HCT116 (cell line): Measurements from ENCODE around the gene IQGAP2. TPM values are rescaled to one million over a fixed set of nuclear protein-coding genes. Genes with fewer than 3 reads are reported as not detected.

Source experiments
- ATAC-seq: fragments of 200-7000 bp; cut with Tn5 transposase; 2 replicates; pipeline ENCODE4 v1.9.1; 2020; ENCODE audit warnings: mild to moderate bottlenecking, moderate library complexity
- BruUV-seq: library from RNA; stranded (reverse); fragments of 400-500 nt; replicated peaks from 2 replicates; lab custom pipeline; 2021; lab: Mats Ljungman, UMichigan
- CTCF ChIA-PET: fragments of 300-600 bp; sonication (Branson Sonifier 250); formaldehyde crosslinking; loops from one replicate; lab custom pipeline; 2021; ENCODE audit warnings: antibody characterized with exemption; lab: Charles Lee
- POLR2A ChIA-PET: fragments of 300-600, 350-600 bp; sonication (Branson Sonifier 250); formaldehyde crosslinking; loops from one replicate; lab custom pipeline; 2021; ENCODE audit warnings: antibody characterized with exemption; lab: Charles Lee
- RAD21 ChIA-PET, 2 experiments: fragments of 300-600 bp; sonication (Branson Sonifier 250); formaldehyde crosslinking; loops; one replicate each; lab custom pipeline; 2023; ENCODE audit warnings: low total read pairs in 2 of 2; ENCODE audit not compliant: uncharacterized antibody in 2 of 2, unreplicated experiment in 2 of 2, low non-redundant PET in 1 of 2; lab: Charles Lee
- DNase-seq: peaks from one replicate; pipeline ENCODE4 v3.0.0-alpha.2; 2010; ENCODE audit warnings: low read depth, low spot score
- H2AFZ ChIP-seq: fragments of 200-600 bp; shearing (Covaris generic), sonication (generic); 2 replicates; pipeline ENCODE4 v1.6.1; 2017; ENCODE audit warnings: low read depth, mixed run types, mixed read lengths, antibody characterized with exemption, low read length; ENCODE audit not compliant: poor library complexity, severe bottlenecking
- H3K27ac ChIP-seq: 2 replicates; pipeline ENCODE4 v1.5.1; 2012; ENCODE audit warnings: low read depth, low read length
- H3K27me3 ChIP-seq: fragments of 200-600 bp; sonication (generic); 2 replicates; pipeline ENCODE4 v1.6.1; 2016; ENCODE audit warnings: mixed run types, low read length, mixed read lengths; ENCODE audit not compliant: insufficient read depth
- H3K36me3 ChIP-seq, 2 experiments: fragments of 200-500 bp in 1 of 2; fragments of 200-600 bp in 1 of 2; sonication (Bioruptor generic) in 1 of 2; sonication (generic) in 1 of 2; 2 replicates each; pipeline versions ENCODE4 v1.5.1 to v1.6.1; 2014 to 2016; ENCODE audit warnings: low read length in 2 of 2, inconsistent platforms in 1 of 2, mixed read lengths in 1 of 2, mixed run types in 1 of 2; ENCODE audit not compliant: insufficient read depth in 2 of 2, control insufficient read depth in 1 of 2
- H3K4me1 ChIP-seq, 2 experiments: fragments of 200-600 bp in 1 of 2; sonication (generic) in 1 of 2; 2 replicates each; pipeline versions ENCODE4 v1.5.1 to v1.6.1; 2012 to 2017; ENCODE audit warnings: low read length in 2 of 2, inconsistent platforms in 1 of 2, mild to moderate bottlenecking in 1 of 2, mixed read lengths in 1 of 2, mixed run types in 1 of 2, moderate library complexity in 1 of 2; ENCODE audit not compliant: insufficient read depth in 2 of 2, control insufficient read depth in 1 of 2
- H3K4me2 ChIP-seq: fragments of 200-600 bp; sonication (generic); 2 replicates; pipeline ENCODE4 v1.6.1; 2017; ENCODE audit warnings: mixed run types, low read length, mixed read lengths
- H3K4me3 ChIP-seq, 2 experiments: fragments of 200-600 bp in 1 of 2; sonication (generic) in 1 of 2; replicated peaks in 1 of 2; 2 replicates each; pipeline ENCODE4 v1.5.1; 2011 to 2016; ENCODE audit warnings: low read length in 2 of 2, control low read depth in 1 of 2, low read depth in 1 of 2, mild to moderate bottlenecking in 1 of 2, mixed read lengths in 1 of 2, mixed run types in 1 of 2
- H3K79me2 ChIP-seq: fragments of 200-600 bp; sonication (generic); 2 replicates; pipeline ENCODE4 v1.6.1; 2017; ENCODE audit warnings: mild to moderate bottlenecking, mixed run types, low read length, moderate library complexity, mixed read lengths; ENCODE audit not compliant: insufficient read depth
- H3K9ac ChIP-seq: fragments of 200-600 bp; sonication (generic); 2 replicates; pipeline ENCODE4 v1.6.1; 2016; ENCODE audit warnings: low read length, mixed read lengths
- H3K9me2 ChIP-seq: fragments of 200-600 bp; sonication (generic), shearing (Covaris generic); 2 replicates; pipeline ENCODE4 v1.6.1; 2017; ENCODE audit warnings: mixed run types, mild to moderate bottlenecking, moderate library complexity; ENCODE audit not compliant: insufficient read depth
- H3K9me3 ChIP-seq, 2 experiments: fragments of 200-500 bp in 1 of 2; fragments of 200-600 bp in 1 of 2; sonication (Bioruptor generic) in 1 of 2; sonication (generic) in 1 of 2; 2 replicates each; pipeline ENCODE4 v1.6.1; 2014 to 2017; ENCODE audit warnings: low read length in 2 of 2, mixed read lengths in 2 of 2, inconsistent platforms in 1 of 2, low read depth in 1 of 2, mild to moderate bottlenecking in 1 of 2, mixed run types in 1 of 2, moderate library complexity in 1 of 2; ENCODE audit not compliant: control insufficient read depth in 1 of 2, insufficient read depth in 1 of 2
- H4K20me1 ChIP-seq: fragments of 200-600 bp; sonication (generic), shearing (Covaris generic); 2 replicates; pipeline ENCODE4 v1.6.1; 2017; ENCODE audit warnings: mixed run types, mild to moderate bottlenecking, moderate library complexity; ENCODE audit not compliant: insufficient read depth
- ELF1 ChIP-seq: IDR thresholded peaks from 2 replicates; pipeline ENCODE4 v1.6.1; 2012; ENCODE audit warnings: low read depth, borderline replicate concordance
- EZH2 ChIP-seq: fragments of 200-600 bp; sonication (generic); IDR thresholded peaks from 2 replicates; pipeline ENCODE4 v1.6.1; 2017; ENCODE audit warnings: antibody characterized with exemption, mixed run types
- EZH2phosphoT487 ChIP-seq: fragments of 200-600 bp; IDR thresholded peaks from 2 replicates; pipeline ENCODE4 v1.6.1; 2018; ENCODE audit warnings: antibody characterized with exemption, borderline replicate concordance
- FOSL1 ChIP-seq: IDR thresholded peaks from 2 replicates; pipeline ENCODE4 v1.6.1; 2012; ENCODE audit warnings: low read depth
- POLR2A ChIP-seq: IDR thresholded peaks from 2 replicates; pipeline ENCODE4 v1.7.0; 2011; ENCODE audit warnings: borderline replicate concordance; ENCODE audit not compliant: insufficient read depth, insufficient read length; ENCODE audit errors: extremely low read depth
- SRF ChIP-seq: IDR thresholded peaks from 2 replicates; pipeline ENCODE4 v1.6.1; 2012; ENCODE audit warnings: low read depth
- TCF7L2 ChIP-seq: IDR thresholded peaks from 2 replicates; pipeline ENCODE4 v1.7.0; 2011; ENCODE audit warnings: borderline replicate concordance, inconsistent platforms; ENCODE audit not compliant: insufficient read depth, insufficient read length; ENCODE audit errors: extremely low read depth
- YY1 ChIP-seq: IDR thresholded peaks from 2 replicates; pipeline ENCODE4 v1.6.1; 2011; ENCODE audit warnings: low read length, low read depth, moderate library complexity, mild to moderate bottlenecking; ENCODE audit not compliant: insufficient replicate concordance; ENCODE audit errors: extremely low read depth
- ZFX ChIP-seq: fragments of 450-650 bp; IDR thresholded peaks from 2 replicates; pipeline ENCODE4 v1.6.1; 2017
- intact Hi-C: fragments of 100-400 bp; cut with micrococcal nuclease; formaldehyde crosslinking; loops from 2 replicates; pipeline ENCODE4 v1.10.0; 2022
- total RNA-seq: library from RNA; stranded (reverse); gene quantifications from one replicate; pipeline ENCODE4 v1.2.1, GENCODE V29; 2021; ENCODE audit not compliant: unreplicated experiment
- TF ChIP-seq, protein P1 (sequence below): IDR thresholded peaks from 2 replicates; pipeline ENCODE4 v1.6.1; 2012; ENCODE audit warnings: low read depth
- TF ChIP-seq, protein P2 (sequence below), 3 experiments: fragments of 200-600 bp in 1 of 3; sonication (generic) in 1 of 3; IDR thresholded peaks in 2 of 3; conservative IDR thresholded peaks in 1 of 3; 2 replicates each; pipeline ENCODE4 v1.5.1; 2012 to 2017; ENCODE audit warnings: low read depth in 2 of 3, low read length in 2 of 3, antibody characterized with exemption in 1 of 3, borderline replicate concordance in 1 of 3, control low read depth in 1 of 3, mild to moderate bottlenecking in 1 of 3, mixed read lengths in 1 of 3, mixed run types in 1 of 3, moderate library complexity in 1 of 3; ENCODE audit not compliant: insufficient read depth in 1 of 3

The IQGAP2 gene
- total RNA-seq, 1 experiment from 2014 or later: 2.0 TPM

DNA sequence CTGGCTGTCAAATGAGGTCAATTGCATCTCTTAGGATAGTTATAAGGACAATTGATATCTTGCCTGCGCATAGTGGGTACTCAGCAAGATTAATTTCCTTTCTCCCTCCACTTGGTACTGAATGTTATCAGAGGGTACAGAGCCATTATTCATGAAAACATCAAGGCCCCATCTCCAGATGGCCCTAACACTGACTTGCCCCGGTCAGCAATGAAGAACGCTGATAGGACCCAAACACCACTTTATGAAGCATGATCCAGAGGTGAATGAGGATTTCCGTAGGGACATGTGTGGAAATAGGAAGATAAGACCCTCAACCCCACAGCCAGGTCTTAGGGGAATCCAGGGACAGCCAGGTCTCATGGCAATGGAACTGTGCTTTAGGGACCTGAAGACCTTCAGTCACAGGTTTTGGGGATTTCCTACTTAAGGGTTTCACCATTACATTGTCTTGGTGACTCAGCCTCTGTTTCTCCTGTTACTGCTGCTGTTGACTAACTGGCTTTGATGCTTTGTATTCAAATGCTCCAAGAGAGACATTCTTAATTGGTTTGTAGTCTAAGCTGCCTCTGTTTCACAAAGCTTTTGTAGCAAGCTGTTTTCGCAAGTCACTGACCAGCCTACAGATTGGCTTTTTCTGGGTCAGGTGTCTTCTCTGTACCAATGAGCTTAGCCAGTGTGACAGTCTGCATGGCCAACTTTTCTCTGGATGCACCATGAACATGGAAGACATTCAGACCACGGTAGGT is 35.3 kb upstream of the IQGAP2 start:
- ChIA-PET CTCF (no interaction called here), RAD21 (no interaction called here), POLR2A (interaction anchor here (0.7 kb wide), 1 partner anchor 455 kb away, joined by 3 read pairs; no protein-coding TSS in a partner anchor)
- TF ChIP-seq SRF: no peak
- TF ChIP-seq, protein P1, sequence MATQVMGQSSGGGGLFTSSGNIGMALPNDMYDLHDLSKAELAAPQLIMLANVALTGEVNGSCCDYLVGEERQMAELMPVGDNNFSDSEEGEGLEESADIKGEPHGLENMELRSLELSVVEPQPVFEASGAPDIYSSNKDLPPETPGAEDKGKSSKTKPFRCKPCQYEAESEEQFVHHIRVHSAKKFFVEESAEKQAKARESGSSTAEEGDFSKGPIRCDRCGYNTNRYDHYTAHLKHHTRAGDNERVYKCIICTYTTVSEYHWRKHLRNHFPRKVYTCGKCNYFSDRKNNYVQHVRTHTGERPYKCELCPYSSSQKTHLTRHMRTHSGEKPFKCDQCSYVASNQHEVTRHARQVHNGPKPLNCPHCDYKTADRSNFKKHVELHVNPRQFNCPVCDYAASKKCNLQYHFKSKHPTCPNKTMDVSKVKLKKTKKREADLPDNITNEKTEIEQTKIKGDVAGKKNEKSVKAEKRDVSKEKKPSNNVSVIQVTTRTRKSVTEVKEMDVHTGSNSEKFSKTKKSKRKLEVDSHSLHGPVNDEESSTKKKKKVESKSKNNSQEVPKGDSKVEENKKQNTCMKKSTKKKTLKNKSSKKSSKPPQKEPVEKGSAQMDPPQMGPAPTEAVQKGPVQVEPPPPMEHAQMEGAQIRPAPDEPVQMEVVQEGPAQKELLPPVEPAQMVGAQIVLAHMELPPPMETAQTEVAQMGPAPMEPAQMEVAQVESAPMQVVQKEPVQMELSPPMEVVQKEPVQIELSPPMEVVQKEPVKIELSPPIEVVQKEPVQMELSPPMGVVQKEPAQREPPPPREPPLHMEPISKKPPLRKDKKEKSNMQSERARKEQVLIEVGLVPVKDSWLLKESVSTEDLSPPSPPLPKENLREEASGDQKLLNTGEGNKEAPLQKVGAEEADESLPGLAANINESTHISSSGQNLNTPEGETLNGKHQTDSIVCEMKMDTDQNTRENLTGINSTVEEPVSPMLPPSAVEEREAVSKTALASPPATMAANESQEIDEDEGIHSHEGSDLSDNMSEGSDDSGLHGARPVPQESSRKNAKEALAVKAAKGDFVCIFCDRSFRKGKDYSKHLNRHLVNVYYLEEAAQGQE: no peak
- TF ChIP-seq YY1: no peak
- TF ChIP-seq, protein P2, sequence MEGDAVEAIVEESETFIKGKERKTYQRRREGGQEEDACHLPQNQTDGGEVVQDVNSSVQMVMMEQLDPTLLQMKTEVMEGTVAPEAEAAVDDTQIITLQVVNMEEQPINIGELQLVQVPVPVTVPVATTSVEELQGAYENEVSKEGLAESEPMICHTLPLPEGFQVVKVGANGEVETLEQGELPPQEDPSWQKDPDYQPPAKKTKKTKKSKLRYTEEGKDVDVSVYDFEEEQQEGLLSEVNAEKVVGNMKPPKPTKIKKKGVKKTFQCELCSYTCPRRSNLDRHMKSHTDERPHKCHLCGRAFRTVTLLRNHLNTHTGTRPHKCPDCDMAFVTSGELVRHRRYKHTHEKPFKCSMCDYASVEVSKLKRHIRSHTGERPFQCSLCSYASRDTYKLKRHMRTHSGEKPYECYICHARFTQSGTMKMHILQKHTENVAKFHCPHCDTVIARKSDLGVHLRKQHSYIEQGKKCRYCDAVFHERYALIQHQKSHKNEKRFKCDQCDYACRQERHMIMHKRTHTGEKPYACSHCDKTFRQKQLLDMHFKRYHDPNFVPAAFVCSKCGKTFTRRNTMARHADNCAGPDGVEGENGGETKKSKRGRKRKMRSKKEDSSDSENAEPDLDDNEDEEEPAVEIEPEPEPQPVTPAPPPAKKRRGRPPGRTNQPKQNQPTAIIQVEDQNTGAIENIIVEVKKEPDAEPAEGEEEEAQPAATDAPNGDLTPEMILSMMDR (IDR thresholded peaks at IDR 0.05 in 2 of 3, conservative IDR thresholded peaks at IDR 0.05 in 1 of 3; ENCODE audit: borderline replicate concordance in 1 of 3, insufficient read depth in 1 of 3, low read depth in 2 of 3, low read length in 2 of 3): no peak
- no peak for TF ChIP-seq FOSL1
- TF ChIP-seq EZH2: no peak
- no peak for TF ChIP-seq EZH2phosphoT487
- no peak for TF ChIP-seq ZFX
- no peak for TF ChIP-seq POLR2A
- no peak for TF ChIP-seq ELF1
- TF ChIP-seq TCF7L2: no peak
- H3K9ac ChIP-seq: no peak overlapping the region
- ATAC-seq (no peak), DNase-seq (no peak)
- H3K27me3 ChIP-seq: no peaks in the 10 kb centered on the region
- no peaks in the 10 kb centered on the region for H3K9me2 ChIP-seq
- no peak overlapping the region for H2AFZ ChIP-seq
- H3K36me3 ChIP-seq: no peaks in the 10 kb centered on the region
- no peaks in the 10 kb centered on the region for H3K79me2 ChIP-seq
- no peak overlapping the region for H3K4me3 ChIP-seq
- no peak overlapping the region for H3K27ac ChIP-seq
- H4K20me1 ChIP-seq: no peaks in the 10 kb centered on the region
- intact Hi-C loops: no loop called here
- no TSS peak for BruUV-seq
- no peak overlapping the region for H3K4me2 ChIP-seq
- no peaks in the 10 kb centered on the region for H3K9me3 ChIP-seq
- H3K4me1 ChIP-seq: peaks cover 18 to 39% of the 10 kb centered on the region in 2 experiments
